H1 (cell line): ENCODE data around the gene SRD5A3. TPM values are rescaled to one million over a fixed set of nuclear protein-coding genes. Genes with fewer than 3 reads are reported as not detected.

Source experiments
- CTBP2 ChIP-seq: IDR thresholded peaks from 2 replicates; pipeline ENCODE4 v1.7.0; 2011; ENCODE audit warnings: borderline replicate concordance, mild to moderate bottlenecking, moderate library complexity, mixed read lengths, low read length; ENCODE audit not compliant: insufficient read depth, insufficient read length
- E2F6 ChIP-seq: IDR thresholded peaks from 2 replicates; pipeline ENCODE4 v1.6.1; 2012; ENCODE audit warnings: inconsistent platforms
- GABPA ChIP-seq: IDR thresholded peaks from 2 replicates; pipeline ENCODE4 v1.6.1; 2011; ENCODE audit warnings: mild to moderate bottlenecking, low read length, moderate library complexity, borderline replicate concordance; ENCODE audit not compliant: insufficient read depth
- KDM4A ChIP-seq: IDR thresholded peaks from one replicate; pipeline ENCODE4 v1.7.1; 2012; ENCODE audit warnings: low read depth, mild to moderate bottlenecking, moderate library complexity, low read length, inconsistent platforms; ENCODE audit not compliant: severe bottlenecking
- KDM5A ChIP-seq: fragments of 200-600 bp; IDR thresholded peaks from 2 replicates; pipeline ENCODE4 v1.7.1; 2012; ENCODE audit warnings: mild to moderate bottlenecking, low read length, inconsistent platforms, mixed read lengths
- POLR2AphosphoS5 ChIP-seq: IDR thresholded peaks from 2 replicates; pipeline ENCODE4 v1.6.1; 2011; ENCODE audit warnings: low read depth, low read length
- SIRT6 ChIP-seq: IDR thresholded peaks from one replicate; pipeline ENCODE4 v1.7.1; 2012; ENCODE audit warnings: low read length, inconsistent platforms
- SIX5 ChIP-seq: IDR thresholded peaks from 2 replicates; pipeline ENCODE4 v1.6.1; 2011; ENCODE audit warnings: mild to moderate bottlenecking, low read depth, low read length
- USF2 ChIP-seq: IDR thresholded peaks from 2 replicates; pipeline ENCODE4 v1.6.1; 2011; ENCODE audit warnings: low read length, improper control_type of control experiment
- polyA plus RNA-seq, 7 experiments: library from polyadenylated mRNA; depleted of rRNA in 3 of 7; stranded (reverse) in 5 of 7; unstranded in 2 of 7; fragments of >200 nt in 5 of 7; fragments of 200-250 nt in 2 of 7; gene quantifications; 1 replicate in 5 of 7; 2 replicates in 1 of 7; 4 replicates in 1 of 7; pipeline versions ENCODE4 v1.2.1 to v1.2.3, GENCODE V29; 2011 to 2013; ENCODE audit warnings: missing spikeins in 2 of 7, mixed read lengths in 2 of 7
- total RNA-seq: library from RNA; stranded (reverse); fragmentation: NEBNext Ultra II Directional; extraction: Animal tissue kit (Norgen Biotek cat#: 25700); gene quantifications from 2 replicates; pipeline ENCODE4 v1.2.1, GENCODE V29; 2021
- TF ChIP-seq, protein P1 (sequence below), 3 experiments: IDR thresholded peaks; 1 replicate in 2 of 3; 2 replicates in 1 of 3; pipeline versions ENCODE4 v1.5.1 to v1.6.1; 2011; ENCODE audit warnings: low read length in 3 of 3, mild to moderate bottlenecking in 3 of 3, inconsistent platforms in 2 of 3, low read depth in 1 of 3, moderate library complexity in 1 of 3; ENCODE audit not compliant: insufficient read depth in 1 of 3; ENCODE audit errors: control extremely low read depth in 1 of 3

Gene SRD5A3
- total and polyA plus RNA-seq, 2 of the 8 experiments (the other 6 are each of a cell fraction or from before 2014, with no cell fraction given), result 19.6 to 34.6 TPM

- TF ChIP-seq, protein P1, sequence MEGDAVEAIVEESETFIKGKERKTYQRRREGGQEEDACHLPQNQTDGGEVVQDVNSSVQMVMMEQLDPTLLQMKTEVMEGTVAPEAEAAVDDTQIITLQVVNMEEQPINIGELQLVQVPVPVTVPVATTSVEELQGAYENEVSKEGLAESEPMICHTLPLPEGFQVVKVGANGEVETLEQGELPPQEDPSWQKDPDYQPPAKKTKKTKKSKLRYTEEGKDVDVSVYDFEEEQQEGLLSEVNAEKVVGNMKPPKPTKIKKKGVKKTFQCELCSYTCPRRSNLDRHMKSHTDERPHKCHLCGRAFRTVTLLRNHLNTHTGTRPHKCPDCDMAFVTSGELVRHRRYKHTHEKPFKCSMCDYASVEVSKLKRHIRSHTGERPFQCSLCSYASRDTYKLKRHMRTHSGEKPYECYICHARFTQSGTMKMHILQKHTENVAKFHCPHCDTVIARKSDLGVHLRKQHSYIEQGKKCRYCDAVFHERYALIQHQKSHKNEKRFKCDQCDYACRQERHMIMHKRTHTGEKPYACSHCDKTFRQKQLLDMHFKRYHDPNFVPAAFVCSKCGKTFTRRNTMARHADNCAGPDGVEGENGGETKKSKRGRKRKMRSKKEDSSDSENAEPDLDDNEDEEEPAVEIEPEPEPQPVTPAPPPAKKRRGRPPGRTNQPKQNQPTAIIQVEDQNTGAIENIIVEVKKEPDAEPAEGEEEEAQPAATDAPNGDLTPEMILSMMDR (IDR thresholded peaks at IDR 0.05; ENCODE audit: control extremely low read depth in 1 of 3, insufficient read depth in 1 of 3, low read depth in 1 of 3, low read length in 3 of 3), result no peak
- no peak for TF ChIP-seq POLR2AphosphoS5
- no peak for TF ChIP-seq SIX5
- TF ChIP-seq GABPA, result no peak
- TF ChIP-seq CTBP2, result no peak
- TF ChIP-seq KDM4A, result no peak
- TF ChIP-seq E2F6, result no peak
- no peak for TF ChIP-seq KDM5A
- no peak for TF ChIP-seq SIRT6
- no peak for TF ChIP-seq USF2
Observed at GRCh38 chr4:55347610-55348228, 1.7 kb downstream of the SRD5A3 start (continued).
